Dermis microvascular lymphatic vessel endothelial cell (primary cell): ENCODE data around the gene TNRC6A. TPM values are rescaled to one million over a fixed set of nuclear protein-coding genes. Genes with fewer than 3 reads are reported as not detected.
"Not testable (repeated sequence)": the region's sequence is repeated elsewhere in the genome, so short reads cannot be mapped to it uniquely, and the experiment has no call there.

Experiments used
- DNase-seq, 2 donors: peaks; one replicate each; pipeline versions ENCODE4 v3.0.0 to v3.0.0-alpha.2; 2010; ENCODE audit warnings: low read depth in 2 of 2
- total RNA-seq: library from RNA; depleted of rRNA; stranded (reverse); fragments of >200 nt; gene quantifications from 2 replicates; pipeline ENCODE4 v1.2.1, GENCODE V29; 2014

The TNRC6A gene
- 20.2 and 21.5 TPM in 2 replicates for total RNA-seq

GRCh38 chr16:24729243-24729950 is at the start of gene TNRC6A:
Gene TNRC6A (plus strand): TSS chr16:24729651. CDS start chr16:24729842, 191 bp downstream.
- peak; percentile 63 to 89 for DNase-seq

DNA sequence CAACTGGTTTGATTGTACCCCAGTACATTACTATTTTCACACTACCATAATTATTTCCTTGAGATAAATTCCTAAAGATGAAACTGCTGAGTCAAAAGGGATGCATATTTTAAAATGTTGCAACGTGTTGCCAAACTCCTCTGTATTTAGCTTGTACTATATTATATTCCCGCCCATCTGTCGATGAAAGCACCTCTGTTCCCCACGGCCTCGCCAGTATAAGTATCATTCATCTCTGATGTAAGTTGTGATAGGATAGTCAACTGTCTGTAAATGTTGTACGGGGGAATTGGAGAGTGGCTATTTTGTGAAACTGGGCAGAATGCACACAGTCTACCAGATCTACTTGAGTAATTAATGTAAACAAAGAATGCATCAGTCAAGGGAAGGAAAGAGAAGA is 47.7 kb upstream of the TNRC6A start:
- DNase-seq, result no peak

GRCh38 chr16:24683250-24683649 is 46.2 kb upstream of the TNRC6A start:
- no peak for DNase-seq

DNA sequence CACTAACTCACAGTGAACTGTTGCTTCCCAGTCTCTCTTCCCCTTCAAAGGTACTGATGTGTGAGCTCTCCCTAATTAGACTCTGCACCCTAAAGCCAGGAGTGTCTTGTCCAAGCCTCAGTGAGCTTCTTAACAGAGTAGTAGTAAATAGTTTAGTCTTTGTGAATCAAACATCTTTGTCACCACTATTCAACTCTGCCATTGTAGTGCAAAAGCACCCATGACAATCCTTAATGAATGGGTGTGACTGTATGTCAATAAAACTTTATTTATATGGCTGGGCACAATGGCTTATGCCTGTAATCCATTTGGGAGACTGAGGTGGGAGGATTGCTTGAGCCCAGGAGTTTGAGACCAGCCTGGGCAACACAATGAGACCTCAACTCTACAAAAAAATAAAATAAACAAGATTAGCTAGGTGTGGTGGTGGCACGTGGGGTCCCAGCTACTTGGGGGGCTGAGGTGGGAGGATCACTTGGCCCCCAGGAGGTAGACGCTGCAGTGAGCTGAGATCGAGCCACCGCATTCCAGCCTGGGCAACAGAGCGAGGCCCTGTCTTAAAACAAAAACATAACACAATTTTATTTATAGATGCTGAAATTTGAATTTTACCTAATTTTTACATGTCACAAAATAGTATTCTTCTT is 45.5 kb upstream of the TNRC6A start:
- no peak for DNase-seq

DNA sequence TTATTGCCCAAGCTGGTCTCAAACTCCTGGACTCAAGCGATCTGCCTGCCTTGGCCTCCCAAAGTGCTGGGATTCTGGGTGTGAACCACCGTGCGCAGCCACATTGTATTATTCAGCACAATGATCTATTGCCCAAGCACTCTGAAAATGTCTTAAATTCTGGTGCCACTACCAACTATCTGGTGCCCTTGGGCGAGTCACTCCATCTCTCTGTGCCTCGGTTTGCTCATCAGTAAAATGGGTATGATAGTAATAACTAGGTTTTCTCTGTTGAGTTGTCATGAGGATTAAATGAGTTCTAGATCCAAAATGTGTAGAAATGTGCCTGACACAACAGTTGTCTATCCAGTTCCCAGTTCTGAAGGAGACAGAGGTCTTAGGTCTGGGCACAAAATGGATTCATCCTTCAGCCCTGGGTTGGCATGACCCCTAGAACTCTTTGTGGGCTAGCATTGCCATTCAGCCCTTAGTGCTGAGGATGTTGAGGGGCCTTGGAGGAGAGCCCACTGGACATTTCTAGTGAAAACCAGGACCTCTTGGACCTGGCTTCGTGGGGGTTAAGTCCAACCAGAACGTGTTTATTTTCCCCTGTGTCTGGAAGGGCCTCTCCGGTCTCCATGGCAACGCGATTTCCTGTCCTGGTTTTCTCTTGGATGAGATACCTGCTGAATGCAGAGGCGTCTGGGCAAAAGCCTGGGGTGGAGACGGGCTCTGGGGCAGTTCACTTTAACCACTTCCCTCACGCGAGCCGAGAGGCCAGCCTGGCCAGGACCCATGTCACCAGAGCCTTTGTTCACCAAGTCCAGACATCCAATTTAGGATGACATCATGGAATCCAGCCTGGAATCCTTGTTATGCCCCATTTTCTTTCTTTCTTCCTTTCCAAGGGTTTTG is 43.7 kb upstream of the TNRC6A start:
- DNase-seq, result peak; percentile 73 to 82

- DNase-seq, result no peak
Measured at GRCh38 chr16:24686678-24687077, 42.8 kb upstream of the TNRC6A start.

GRCh38 chr16:24688359-24688758 is 41.1 kb upstream of the TNRC6A start:
- DNase-seq, result no peak

- peak; percentile 60 to 71 for DNase-seq
Measured at GRCh38 chr16:24689128-24689527, 40.3 kb upstream of the TNRC6A start.

DNA sequence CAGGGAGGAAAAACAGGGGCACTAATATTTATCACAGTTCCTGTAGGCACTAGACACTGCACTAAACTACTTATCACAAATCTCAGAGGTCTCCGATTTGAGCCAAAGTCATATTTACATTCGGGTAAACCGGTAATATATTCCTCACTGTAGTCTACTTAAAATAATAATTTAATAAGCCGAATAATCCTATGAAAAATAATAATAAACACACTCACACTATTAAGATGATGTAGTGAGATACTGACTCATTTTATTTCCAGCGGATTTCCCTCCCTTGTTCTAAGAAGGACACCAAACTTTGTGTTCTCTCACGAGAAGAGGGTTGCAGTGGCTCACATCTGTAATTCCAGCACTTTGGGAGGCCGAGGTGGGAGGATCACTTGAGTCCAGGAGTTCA is 36.6 kb upstream of the TNRC6A start:
- DNase-seq, result no peak

DNA sequence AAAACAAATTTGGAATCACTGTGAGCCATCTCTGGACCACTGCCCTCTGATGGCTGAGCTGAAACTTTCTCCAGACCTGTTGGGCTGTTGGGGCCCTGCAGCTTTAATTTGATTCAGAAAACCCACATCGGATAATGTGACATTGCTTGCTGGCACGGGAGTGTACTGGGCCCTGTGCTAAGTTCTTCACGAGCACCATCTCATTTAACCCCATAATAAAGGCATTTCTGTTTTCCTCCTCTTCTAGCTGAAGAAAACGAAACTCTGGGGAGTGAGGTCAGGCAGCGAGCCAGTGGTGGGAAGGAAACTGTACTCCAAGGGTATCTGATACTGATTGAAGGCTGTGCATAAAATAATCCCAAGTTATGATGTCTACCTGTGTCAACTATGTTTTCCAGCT is 34.5 kb upstream of the TNRC6A start:
- no peak for DNase-seq

GRCh38 chr16:24696699-24697098 is 32.8 kb upstream of the TNRC6A start:
- DNase-seq, result no peak

- no peak for DNase-seq
Measured at GRCh38 chr16:24698308-24698707, 31.1 kb upstream of the TNRC6A start.

DNA sequence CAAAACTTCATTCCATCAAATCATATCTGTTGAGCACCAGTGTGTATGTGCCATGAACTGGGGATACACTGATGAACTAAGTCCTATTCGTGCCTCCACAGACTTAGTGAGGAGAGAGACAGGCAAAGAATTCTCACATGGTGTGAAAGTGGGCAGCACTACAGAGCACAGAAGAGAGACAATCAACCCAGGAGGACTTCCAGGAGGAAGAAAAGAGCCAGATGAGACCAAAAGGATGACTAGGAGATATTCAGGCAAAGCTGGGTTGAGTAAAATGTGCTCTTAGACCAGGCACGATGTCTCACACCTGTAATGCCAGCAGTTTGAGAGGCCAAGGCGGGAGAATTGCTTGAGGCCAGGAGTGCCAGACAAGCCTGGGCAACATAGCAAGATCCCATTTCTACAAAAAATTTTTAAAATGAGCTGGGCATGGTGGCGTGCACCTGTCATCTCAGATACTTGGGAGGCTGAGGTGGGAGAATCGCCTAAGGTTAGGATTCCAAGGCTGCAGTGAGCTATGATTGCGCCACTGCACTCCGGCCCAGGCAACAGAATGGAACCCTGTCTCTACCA is 30.2 kb upstream of the TNRC6A start:
- no peak for DNase-seq

GRCh38 chr16:24700549-24701392 is 28.7 kb upstream of the TNRC6A start:
- DNase-seq, result peak; percentile 63 to 88

GRCh38 chr16:24701521-24701951 is 27.9 kb upstream of the TNRC6A start:
- peak in 1 of 2 donors; percentile 44 for DNase-seq

DNA sequence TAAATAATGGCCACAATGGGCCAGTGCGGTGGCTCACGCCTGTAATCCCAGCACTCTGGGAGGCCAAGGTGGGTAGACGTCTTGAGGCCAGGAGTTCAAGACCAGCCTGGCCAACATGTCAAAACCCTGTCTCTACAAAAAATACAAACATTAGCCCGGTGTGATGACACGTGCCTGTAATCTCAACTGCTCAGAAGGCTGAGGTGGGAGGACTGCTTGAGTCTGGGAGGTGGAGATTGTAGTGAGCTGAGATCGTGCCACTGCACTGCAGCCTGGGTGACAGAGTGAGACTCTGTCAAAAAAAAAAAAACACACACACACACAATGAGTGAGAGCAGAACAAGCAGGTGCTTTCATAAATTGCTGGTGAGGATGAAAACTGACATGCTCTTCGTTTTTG is 21.7 kb upstream of the TNRC6A start:
- not testable (repeated sequence) for DNase-seq

DNA sequence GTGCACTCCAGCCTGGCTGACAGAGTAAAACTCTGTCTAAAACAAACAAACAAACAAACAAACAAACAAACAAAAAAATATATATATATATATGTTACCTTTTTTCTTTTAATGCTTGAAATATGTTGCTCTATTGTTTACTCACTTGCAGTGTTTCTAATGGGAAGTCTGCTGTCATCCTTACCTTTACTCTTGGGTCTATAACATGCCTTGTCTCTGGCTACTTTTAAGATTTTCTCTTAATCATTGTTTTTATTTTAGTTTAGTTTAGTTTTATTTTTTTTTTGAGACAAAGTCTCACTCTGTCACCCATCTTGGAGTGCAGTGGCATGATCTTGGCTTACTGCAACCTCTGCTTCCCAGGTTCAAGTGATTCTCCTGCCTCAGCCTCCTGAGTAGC is 16.1 kb upstream of the TNRC6A start:
- no peak for DNase-seq

GRCh38 chr16:24717411-24717810 is 12.0 kb upstream of the TNRC6A start:
- DNase-seq, result no peak

DNA sequence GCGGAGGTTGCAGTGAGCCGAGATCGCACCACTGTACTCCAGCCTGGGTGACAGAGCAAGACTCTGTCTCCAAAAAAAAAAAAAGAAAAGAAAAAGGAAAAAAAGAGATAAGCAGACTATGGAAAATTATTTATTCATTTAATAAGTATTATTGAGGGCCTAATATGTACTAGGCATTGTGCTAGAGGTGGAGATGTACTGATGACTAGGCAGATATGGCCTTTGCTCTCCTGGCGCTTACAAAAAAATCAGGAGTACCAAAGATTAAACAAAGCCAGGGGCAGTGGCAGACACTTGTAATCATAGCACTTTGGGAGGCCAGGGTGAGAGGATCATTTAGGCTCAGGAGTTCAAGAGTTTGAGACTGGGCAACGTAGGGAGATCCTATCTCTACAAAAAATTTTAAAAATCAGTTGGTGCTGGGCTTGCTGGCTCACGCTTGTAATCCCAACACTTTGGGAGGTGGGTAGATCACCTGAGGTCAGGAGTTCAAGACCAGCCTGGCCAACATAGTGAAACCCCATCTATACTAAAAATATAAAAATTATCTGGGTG is 10.4 kb upstream of the TNRC6A start:
- DNase-seq, result no peak

DNA sequence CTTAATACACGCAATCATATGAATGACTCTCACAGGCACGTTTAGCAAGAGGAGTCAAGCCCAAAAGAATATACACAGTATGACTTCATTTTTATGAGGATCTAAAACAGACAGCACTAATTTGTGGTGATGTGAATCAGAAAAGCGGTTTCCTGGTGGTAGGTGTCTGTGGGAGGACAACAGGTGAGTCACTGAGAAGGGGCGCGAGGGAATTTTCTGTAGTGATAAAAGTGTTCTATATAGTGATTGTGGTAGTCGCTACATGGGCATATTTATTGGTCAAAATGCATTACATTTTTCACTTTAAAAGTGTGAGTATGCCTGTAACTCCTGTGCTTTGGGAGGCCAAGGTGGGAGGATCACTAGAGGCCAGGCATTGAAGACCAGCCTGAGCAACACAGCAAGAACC is 7.6 kb upstream of the TNRC6A start:
- DNase-seq, result no peak

- no peak for DNase-seq
Measured at GRCh38 chr16:24723663-24724062, 5.8 kb upstream of the TNRC6A start.
